Smooth muscle cell of the brain vasculature (primary cell): Measurements from ENCODE around the gene KRTAP10-12.
"Not testable (repeated sequence)": the region's sequence is repeated elsewhere in the genome, so short reads cannot be mapped to it uniquely, and the experiment has no call there.

Experiments
- DNase-seq: peaks from one replicate; pipeline ENCODE4 v3.0.0-alpha.2; 2012; ENCODE audit warnings: low read depth, low spot score

Gene KRTAP10-12

DNA sequence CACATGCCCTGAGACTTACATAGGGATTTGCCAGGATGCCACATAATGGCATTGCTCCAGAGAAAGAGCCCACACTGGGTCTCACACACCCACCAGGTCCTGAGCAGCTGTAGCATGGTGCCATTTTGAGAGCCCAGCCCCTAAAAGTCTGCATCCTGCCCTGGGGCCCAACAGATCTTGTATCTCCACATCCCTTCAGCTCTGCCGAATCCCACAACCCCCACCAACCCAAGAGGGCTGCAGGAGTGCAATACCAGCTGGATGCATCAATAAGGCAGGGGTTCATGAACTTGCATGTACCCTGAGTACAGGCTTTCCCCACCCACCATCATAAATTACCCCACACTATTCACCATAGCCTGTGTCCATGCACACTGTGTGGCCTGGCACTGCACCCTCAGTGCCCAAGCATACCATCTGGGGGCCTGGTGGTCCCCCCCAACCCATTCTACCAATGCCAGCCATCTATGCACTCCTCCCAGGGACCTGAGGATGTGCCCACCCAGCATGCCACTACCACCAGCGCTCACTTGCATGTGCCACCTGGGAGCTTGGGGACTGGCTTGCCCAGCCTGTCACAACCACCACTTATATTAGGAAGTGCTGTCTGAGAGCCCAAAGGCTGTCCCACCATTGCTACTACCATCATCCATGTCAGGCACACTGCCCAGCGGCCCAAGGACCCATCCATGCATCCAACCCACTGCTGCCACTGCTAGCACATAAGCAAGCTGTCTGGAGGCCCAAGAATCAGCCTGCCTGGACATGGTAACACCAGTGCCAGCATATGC is 26.1 kb upstream of the KRTAP10-12 start:
- DNase-seq = no peak

- no peak for DNase-seq
Measured at GRCh38 chr21:44671911-44672310, 25.1 kb upstream of the KRTAP10-12 start.

- no peak for DNase-seq
Measured at GRCh38 chr21:44677881-44678280, 19.1 kb upstream of the KRTAP10-12 start.

- DNase-seq = no peak
Measured at GRCh38 chr21:44681152-44681551, 15.8 kb upstream of the KRTAP10-12 start.

DNA sequence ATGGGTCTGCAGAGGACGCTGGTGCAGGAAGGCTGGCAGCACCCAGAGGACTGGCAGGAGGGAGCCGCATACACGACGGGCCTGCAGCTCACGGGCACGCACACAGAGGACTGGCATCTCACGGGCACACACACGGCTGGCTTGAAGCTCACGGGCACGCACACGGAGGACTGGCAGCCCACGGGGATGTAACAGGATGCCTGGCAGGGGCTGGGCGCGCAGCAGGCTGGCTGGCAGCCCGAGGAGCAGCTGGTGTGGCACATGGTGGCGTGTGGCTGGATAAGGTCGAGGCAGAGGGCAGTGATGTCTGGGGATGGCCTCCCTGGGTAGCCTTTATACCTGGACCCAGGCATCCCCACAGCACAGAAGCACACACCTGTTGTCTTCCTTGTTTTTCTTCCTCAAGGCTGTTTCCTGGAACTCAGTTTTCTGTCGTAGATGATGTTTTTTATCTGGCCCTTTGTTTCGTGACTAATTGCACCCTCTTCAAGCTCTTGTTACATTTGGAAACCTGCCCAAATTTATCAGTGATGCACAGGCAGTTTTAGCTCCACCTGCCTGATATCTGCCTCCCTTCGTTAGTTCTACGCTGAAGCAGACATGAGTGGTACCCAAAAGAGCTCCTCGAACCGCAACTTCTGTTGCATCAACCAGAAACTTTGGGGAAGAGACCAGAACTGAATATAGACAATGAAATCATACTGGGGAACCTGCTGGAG is 15.0 kb upstream of the KRTAP10-12 start, which contains the start of gene KRTAP12-1:
TSS of gene KRTAP12-1 (minus strand) at position 303 of the 719 bp plus-strand sequence. CDS start at position 263, 40 bp downstream.
- DNase-seq = no peak

- no peak for DNase-seq
Measured at GRCh38 chr21:44682580-44683151, 14.3 kb upstream of the KRTAP10-12 start.

- no peak for DNase-seq
Measured at GRCh38 chr21:44684077-44684476, 12.9 kb upstream of the KRTAP10-12 start.

DNA sequence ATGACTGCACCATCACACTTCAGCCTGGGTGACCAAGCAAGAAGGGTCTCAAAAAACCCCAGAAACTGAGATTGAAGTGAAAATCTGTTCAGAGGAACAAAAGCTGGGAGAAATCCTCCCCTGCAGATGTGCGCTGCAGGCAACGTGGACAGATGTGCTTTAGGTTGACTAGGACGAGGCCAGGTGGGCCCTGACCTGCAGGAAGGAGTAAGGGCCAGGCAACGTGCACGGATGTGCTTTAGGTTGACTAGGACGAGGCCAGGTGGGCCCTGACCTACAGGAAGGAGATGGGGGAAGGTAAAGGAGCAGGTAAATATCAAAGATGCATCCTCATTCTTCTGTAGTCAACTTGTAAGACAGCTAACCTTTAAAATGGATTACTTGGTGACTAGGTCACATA is 12.5 kb upstream of the KRTAP10-12 start:
- no peak for DNase-seq

DNA sequence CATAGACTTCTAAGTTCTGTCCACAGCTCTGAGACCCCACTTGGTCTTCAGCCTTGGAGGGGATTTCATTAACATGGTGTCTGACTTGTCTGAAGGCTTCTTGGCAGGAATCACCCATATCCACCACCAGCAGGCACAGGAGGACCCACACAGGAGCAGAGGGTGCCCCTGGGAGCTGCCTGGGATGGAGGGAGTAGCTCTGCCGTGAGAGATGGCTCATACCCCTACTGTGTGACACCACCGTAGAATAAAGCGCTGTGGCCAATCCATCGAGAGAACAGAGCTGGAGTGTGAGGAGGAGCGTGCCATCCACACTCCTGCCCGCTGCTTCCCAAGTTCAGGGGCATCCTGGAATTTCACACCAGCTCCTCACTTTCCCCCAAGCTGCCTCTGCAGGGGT is 11.9 kb upstream of the KRTAP10-12 start:
- DNase-seq = not testable (repeated sequence)

DNA sequence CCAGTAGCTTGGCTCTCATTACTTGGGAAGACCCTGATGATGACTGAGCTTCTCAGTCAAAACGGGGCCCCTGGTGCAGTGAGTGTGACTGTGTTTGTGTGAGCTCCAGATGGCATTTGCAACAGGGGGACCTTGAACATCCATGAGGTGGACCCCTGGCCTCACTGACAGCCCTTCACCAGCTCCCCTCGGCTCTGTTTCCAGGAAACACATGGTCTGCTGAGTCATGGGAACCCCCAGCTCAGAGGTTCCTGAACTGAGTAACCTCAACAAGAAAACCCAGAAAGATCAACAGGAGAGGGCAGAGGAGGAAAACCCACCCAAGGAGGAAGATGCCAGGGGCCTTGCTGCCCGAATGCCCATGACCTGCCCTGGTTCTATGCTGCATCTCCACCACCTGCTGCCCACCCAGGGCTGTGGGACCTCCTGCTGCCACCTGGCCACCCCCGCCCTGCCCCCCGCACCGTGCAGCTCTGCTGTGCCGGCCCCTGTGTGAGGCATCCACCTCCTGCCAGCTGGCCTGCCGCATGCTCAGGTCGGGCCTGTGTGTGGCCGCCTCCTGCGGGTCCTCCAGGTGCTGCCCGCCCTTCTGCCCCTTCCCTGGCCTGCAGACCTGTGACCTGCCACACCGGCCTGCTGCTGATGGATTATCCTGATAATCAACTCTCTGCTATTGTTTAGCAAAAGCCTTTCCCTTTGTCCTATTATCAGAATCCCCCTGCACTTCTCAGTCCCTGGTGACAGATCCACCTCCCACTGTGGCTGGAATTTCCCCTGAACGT is 10.8 kb upstream of the KRTAP10-12 start:
- DNase-seq = no peak

- no peak for DNase-seq
Measured at GRCh38 chr21:44686843-44687561, 10.0 kb upstream of the KRTAP10-12 start.

GRCh38 chr21:44687671-44688070 is 9.3 kb upstream of the KRTAP10-12 start:
- DNase-seq = no peak

DNA sequence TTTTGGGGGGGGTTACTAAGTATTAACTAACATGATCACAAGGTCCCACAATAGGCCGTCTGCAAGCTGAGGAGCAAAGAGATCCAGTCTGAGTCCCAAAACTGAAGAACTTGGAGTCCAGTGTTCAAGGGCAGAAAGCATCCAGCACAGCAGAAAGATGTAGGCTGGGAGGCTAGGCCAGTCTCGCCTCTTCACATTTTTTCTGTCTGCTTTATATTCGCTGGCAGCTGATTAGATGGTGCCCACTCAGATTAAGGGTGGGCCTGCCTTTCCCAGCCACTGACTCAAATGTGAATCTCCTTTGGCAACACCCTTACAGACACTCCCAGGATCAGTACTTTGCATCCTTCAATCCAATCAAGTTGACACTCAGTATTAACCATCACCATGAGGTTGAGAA is 7.2 kb upstream of the KRTAP10-12 start:
- not testable (repeated sequence) for DNase-seq

DNA sequence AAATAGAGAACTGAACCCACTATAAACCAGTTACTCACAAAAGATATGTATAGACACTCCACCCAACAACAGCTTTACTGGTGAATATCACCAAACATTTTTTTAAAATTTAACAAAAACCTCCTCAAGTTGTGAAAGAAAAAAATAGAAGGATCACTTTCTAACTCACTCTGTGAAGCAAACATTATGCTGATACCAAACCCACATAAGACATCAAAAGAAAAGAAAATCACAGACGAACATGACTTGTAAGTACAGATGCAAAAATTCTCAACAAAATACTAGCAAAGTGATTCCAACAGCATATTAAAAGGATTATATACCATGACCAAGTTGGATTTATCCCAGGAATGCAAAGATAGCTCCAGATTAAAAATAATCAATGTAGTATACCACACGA is 5.3 kb upstream of the KRTAP10-12 start:
- no peak for DNase-seq

DNA sequence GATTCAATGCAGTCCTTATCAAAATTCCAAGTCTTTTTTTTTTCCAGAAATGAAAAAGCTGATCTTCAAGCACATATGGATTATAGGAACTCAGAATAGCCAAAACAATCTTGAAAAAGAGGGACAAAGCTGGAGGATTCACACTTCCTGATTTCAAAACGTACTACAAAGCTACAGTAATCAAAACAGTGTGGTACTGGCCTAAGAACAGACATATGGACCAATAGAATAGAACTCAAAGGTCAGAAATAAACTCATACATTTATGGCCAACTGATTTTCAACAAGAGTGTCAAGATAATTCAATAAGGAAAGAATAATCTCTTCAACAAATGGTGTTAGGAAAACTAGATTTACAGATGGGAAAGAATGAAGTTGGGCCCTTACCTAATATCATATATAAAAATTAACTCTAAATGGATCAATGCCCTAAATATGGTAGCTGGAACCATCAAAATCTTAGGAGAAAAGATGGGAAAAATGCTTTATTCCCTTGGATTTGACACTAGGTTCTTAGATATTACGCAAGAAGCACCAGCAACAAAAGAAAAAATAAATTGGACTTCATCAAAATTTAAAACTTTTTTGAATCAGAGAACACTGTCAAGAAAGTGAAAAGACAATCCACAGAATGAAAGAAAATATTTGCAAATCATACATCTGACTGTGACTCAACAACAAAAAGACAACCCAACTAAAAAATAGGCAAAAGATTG is 4.0 kb upstream of the KRTAP10-12 start:
- no peak for DNase-seq

DNA sequence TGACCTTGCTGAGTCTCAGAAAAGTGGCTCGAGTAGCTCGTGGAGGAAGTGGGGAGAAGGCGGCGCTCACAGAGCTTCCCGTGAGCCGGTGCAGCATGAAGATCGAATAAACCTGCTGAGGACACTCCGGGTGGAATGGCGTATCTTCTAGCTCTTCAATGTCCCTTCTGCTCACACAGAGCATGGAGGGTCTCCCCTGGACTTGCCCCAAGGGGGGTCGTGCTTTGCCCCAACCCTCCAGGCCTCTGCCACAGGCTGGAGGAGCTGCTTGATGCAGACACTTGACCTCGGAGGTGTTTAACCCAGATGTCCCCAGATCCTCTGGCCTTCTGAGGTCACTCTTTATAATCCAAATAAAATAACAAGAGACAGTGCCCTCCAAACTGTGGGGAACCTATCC is 2.2 kb upstream of the KRTAP10-12 start:
- no peak for DNase-seq

DNA sequence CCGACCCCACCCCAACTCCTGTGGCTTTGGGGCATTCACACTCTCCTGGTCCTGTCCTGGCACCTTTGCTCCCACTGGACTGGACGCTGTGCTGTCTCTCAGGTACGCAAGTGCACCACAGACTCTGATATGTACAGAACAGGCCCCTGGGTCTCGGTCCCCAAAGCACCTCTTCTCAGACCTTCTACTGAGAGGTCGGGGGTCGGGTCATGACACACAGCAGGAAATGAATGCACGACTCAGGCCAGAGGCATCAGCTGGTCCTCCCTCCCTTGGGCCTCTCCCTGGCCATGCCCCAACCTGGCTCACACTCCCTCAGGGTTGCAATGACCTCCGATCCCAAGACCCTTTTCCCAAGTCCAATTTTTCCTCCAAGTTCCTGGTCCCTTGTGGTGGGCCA is 1.8 kb upstream of the KRTAP10-12 start:
- DNase-seq = no peak

GRCh38 chr21:44695641-44696040 is 1.3 kb upstream of the KRTAP10-12 start:
- no peak for DNase-seq

DNA sequence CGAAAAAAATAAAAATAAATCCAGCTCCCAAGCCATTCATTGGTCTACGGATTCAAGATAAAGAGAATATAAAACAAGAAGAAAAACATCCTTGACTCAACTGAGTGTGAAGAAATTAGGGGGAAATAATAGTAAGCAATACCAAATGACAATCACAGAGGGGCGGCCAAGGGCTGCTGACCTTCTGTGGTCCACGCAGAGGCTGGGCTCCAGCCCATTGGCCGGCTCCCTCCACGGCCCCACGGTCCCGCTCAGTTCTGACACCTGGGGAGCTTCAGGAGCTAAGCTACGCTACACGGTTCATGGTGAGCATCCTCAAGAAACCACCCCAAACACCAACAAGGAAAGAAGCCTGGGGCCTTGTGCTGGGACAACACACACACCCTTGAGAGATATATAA is 400 bp upstream of the KRTAP10-12 start:
- no peak for DNase-seq
